C4-2B (cell line): ENCODE results near the gene BRI3.

Source experiments
- ZFX ChIP-seq: fragments of 450-650 bp; IDR thresholded peaks from 2 replicates; pipeline ENCODE4 v1.6.1; 2017
- TF ChIP-seq, protein P1 (sequence below): fragments of 450-650 bp; conservative IDR thresholded peaks from 2 replicates; pipeline ENCODE4 v1.5.1; 2017; ENCODE audit warnings: mild to moderate bottlenecking

DNA sequence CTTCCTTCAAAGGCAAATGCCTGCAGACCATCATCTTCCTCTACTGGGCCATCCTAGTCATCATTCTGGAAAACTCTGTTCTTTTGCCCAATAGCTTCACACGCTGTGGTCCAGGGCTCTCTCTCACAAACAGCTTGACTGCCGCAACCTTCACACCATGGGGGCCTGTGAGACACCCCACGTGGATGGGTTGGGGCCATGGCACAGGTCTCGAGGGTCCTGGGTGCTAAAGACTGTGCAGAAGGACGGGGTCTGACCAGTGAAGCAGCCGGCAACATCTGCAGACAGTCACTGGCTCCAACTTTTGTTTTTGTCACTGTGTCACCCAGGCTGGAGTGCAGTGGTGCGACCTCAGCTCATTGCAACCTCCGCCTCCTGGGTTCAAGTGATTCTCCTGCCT, 28.1 kb downstream of the BRI3 start:
- TF ChIP-seq, protein P1, sequence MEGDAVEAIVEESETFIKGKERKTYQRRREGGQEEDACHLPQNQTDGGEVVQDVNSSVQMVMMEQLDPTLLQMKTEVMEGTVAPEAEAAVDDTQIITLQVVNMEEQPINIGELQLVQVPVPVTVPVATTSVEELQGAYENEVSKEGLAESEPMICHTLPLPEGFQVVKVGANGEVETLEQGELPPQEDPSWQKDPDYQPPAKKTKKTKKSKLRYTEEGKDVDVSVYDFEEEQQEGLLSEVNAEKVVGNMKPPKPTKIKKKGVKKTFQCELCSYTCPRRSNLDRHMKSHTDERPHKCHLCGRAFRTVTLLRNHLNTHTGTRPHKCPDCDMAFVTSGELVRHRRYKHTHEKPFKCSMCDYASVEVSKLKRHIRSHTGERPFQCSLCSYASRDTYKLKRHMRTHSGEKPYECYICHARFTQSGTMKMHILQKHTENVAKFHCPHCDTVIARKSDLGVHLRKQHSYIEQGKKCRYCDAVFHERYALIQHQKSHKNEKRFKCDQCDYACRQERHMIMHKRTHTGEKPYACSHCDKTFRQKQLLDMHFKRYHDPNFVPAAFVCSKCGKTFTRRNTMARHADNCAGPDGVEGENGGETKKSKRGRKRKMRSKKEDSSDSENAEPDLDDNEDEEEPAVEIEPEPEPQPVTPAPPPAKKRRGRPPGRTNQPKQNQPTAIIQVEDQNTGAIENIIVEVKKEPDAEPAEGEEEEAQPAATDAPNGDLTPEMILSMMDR: no peak
- no peak for TF ChIP-seq ZFX
